ENCODE results near the gene RAD51B. TPM values are rescaled to one million over a fixed set of nuclear protein-coding genes. Genes with fewer than 3 reads are reported as not detected.

The RAD51B gene
- total and polyA plus RNA-seq, 2 of the 13 experiments (the other 11 are each of a cell fraction or from before 2014, with no cell fraction given) = 7.0 to 9.5 TPM

GRCh38 chr14:68223631-68224030, 404.1 kb downstream of the RAD51B start:
- Histone ChIP-seq H3K27me3 (ENCODE audit: control insufficient read depth in 1 of 2, insufficient read depth in 2 of 2, low read length in 2 of 2) (no peaks in the 10 kb centered on the region), H3K4me2 (ENCODE audit: low read depth, low read length) (no peak overlapping the region), H3K4me3 (replicated peaks in 1 of 3; ENCODE audit: insufficient read depth in 1 of 3, low read depth in 2 of 3, low read length in 3 of 3) (no peak overlapping the region), H3K36me3 (replicated peaks in 1 of 2; ENCODE audit: control insufficient read depth in 1 of 2, insufficient read depth in 2 of 2, low read length in 2 of 2) (no peaks in the 10 kb centered on the region), H3K79me2 (ENCODE audit: insufficient read depth, low read length) (no peaks in the 10 kb centered on the region), H4K20me1 (ENCODE audit: insufficient read depth, low read length) (no peaks in the 10 kb centered on the region), H3K9me3 (ENCODE audit: low read length) (no peaks in the 10 kb centered on the region), H3K4me1 (ENCODE audit: insufficient read depth, low read length) (no peaks in the 10 kb centered on the region), H3K27ac (ENCODE audit: extremely low read length, insufficient read depth, low read length) (no peak overlapping the region), H3K9ac (ENCODE audit: insufficient read depth, low read depth, low read length) (no peak overlapping the region), H2AFZ (ENCODE audit: low read length) (no peak overlapping the region)
- in situ Hi-C loops (cut with HindIII; ENCODE audit: extremely low pct_ligation_motif_present, low pct_unique_long_range_greater_than_20kb) = no loop called here
- FAIRE-seq = no peak
- no peak for DNase-seq (ENCODE audit: low spot score)
- ATAC-seq = no peak
- CTCF ChIA-PET (ENCODE audit: low intra/inter-chr PET ratio, low total read pairs) = no interaction called here
- POLR2A ChIA-PET = no interaction called here
- intact Hi-C loops (cut with micrococcal nuclease; ENCODE audit: unreplicated experiment) = no loop called here
- no TSS peak for BruUV-seq (replicated peaks)
- TF ChIP-seq ZBTB39 (CRISPR knock-in tag; IDR thresholded peaks at IDR 0.05) (no peak), ZNF276 (CRISPR knock-in tag; IDR thresholded peaks at IDR 0.05; ENCODE audit: low read depth) (no peak), ZNF224 (CRISPR knock-in tag; IDR thresholded peaks at IDR 0.05) (no peak), ZNF816 (CRISPR knock-in tag; IDR thresholded peaks at IDR 0.05; ENCODE audit: borderline replicate concordance) (no peak), ZNF609 (CRISPR knock-in tag; IDR thresholded peaks at IDR 0.05; ENCODE audit: borderline replicate concordance) (no peak), GABPA (IDR thresholded peaks at IDR 0.05; ENCODE audit: low read depth, low read length) (no peak), GABPA (CRISPR knock-in tag; IDR thresholded peaks at IDR 0.05; ENCODE audit: low read depth) (no peak), HOXA7 (CRISPR knock-in tag; IDR thresholded peaks at IDR 0.05) (no peak), REST (IDR thresholded peaks at IDR 0.05; ENCODE audit: borderline replicate concordance in 1 of 2, low read depth in 1 of 2, low read length in 2 of 2) (no peak), NAIF1 (CRISPR knock-in tag; IDR thresholded peaks at IDR 0.05; ENCODE audit: borderline replicate concordance) (no peak), ZSCAN20 (CRISPR knock-in tag; IDR thresholded peaks at IDR 0.05; ENCODE audit: borderline replicate concordance) (no peak)

All from HepG2 (cell line).